Measurements from ENCODE around the gene MANBA.

DNA sequence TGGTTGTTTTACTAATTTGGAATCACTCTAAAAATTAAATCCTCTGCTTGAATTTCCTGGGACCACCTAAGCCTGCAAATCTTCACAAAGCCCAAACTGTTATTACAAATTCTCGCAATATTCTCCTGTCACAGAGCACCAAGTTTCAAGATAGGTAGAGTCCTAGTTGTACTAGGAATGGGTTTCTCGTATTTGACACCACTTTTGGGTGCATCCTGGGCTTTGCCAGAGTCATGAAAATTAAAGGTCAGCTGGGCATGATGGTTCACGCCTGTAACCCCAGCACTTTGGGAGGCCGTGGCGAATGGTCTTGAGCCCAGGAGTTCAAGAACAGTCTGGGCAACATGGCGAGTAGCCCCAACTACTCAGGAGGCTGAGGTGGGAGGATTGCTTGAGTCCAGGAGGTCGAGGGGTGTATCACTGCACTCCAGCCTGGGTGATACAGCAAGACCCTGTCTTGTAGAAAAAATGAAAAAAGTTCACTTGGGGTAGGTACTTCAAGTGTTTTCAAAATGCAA is 30.6 kb upstream of the MANBA start:
- TF ChIP-seq, protein P1, sequence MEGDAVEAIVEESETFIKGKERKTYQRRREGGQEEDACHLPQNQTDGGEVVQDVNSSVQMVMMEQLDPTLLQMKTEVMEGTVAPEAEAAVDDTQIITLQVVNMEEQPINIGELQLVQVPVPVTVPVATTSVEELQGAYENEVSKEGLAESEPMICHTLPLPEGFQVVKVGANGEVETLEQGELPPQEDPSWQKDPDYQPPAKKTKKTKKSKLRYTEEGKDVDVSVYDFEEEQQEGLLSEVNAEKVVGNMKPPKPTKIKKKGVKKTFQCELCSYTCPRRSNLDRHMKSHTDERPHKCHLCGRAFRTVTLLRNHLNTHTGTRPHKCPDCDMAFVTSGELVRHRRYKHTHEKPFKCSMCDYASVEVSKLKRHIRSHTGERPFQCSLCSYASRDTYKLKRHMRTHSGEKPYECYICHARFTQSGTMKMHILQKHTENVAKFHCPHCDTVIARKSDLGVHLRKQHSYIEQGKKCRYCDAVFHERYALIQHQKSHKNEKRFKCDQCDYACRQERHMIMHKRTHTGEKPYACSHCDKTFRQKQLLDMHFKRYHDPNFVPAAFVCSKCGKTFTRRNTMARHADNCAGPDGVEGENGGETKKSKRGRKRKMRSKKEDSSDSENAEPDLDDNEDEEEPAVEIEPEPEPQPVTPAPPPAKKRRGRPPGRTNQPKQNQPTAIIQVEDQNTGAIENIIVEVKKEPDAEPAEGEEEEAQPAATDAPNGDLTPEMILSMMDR (conservative IDR thresholded peaks at IDR 0.05; ENCODE audit: low read length) = no peak
- no peak for TF ChIP-seq EZH2phosphoT487 (IDR thresholded peaks at IDR 0.05; ENCODE audit: borderline replicate concordance)

All from Loucy (cell line).